Endothelial cell (in vitro differentiated cells): ENCODE results near the gene POLR2H. TPM values are rescaled to one million over a fixed set of nuclear protein-coding genes. Genes with fewer than 3 reads are reported as not detected.

Experiments
- DNase-seq: peaks from one replicate; pipeline ENCODE4 v3.0.0; 2021; ENCODE audit warnings: low spot score
- H3K27ac Mint-ChIP-seq: one replicate; pipeline ENCODE4 v1.8.0; 2021; ENCODE audit warnings: mixed read lengths, inconsistent platforms; ENCODE audit not compliant: unreplicated experiment
- H3K27me3 Mint-ChIP-seq: one replicate; pipeline ENCODE4 v1.8.0; 2021; ENCODE audit warnings: mild to moderate bottlenecking, moderate library complexity, mixed read lengths, inconsistent platforms; ENCODE audit not compliant: unreplicated experiment
- H3K36me3 Mint-ChIP-seq: one replicate; pipeline ENCODE4 v1.8.0; 2021; ENCODE audit warnings: mild to moderate bottlenecking, low read depth, mixed read lengths, inconsistent platforms; ENCODE audit not compliant: unreplicated experiment
- H3K4me1 Mint-ChIP-seq: one replicate; pipeline ENCODE4 v1.8.0; 2021; ENCODE audit warnings: mild to moderate bottlenecking, mixed read lengths, inconsistent platforms; ENCODE audit not compliant: unreplicated experiment
- H3K4me3 Mint-ChIP-seq: one replicate; pipeline ENCODE4 v1.8.0; 2021; ENCODE audit warnings: mild to moderate bottlenecking, mixed read lengths, inconsistent platforms; ENCODE audit not compliant: unreplicated experiment
- H3K9me3 Mint-ChIP-seq: one replicate; pipeline ENCODE4 v1.8.0; 2021; ENCODE audit warnings: mixed read lengths, inconsistent platforms; ENCODE audit not compliant: unreplicated experiment
- total RNA-seq: library from RNA; stranded (reverse); fragmentation: NEBNext Ultra II Directional; extraction: Animal tissue kit (Norgen Biotek cat#: 25700); gene quantifications from one replicate; pipeline ENCODE4 v1.2.1, GENCODE V29; 2021; ENCODE audit not compliant: unreplicated experiment
- TF ChIP-seq, protein P1 (sequence below): fragments of 200-600 bp; sonication (generic); IDR thresholded peaks from one replicate; pipeline ENCODE4 v1.5.0; 2021; ENCODE audit warnings: antibody characterized with exemption; ENCODE audit not compliant: unreplicated experiment

POLR2H gene
- total RNA-seq, 1 donor from 2014 or later: 56.1 TPM

DNA sequence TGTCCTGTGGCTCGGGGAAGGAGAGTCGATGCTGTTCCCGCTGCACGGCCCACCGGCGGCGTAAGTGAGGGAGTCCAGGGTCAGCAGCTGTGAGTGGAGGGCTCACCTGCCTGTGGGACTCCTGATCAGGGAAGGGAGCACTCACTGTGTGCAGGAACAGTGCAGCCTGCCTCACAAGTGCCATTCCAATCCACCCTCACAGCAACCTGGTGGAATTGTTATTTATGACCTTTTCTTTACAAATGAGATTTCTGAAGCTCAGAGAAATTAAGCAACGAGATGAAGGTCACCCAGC, 27.4 kb downstream of the POLR2H start:
- no peak overlapping the region for H3K27ac Mint-ChIP-seq
- DNase-seq: no peak
- H3K4me3 Mint-ChIP-seq: no peak overlapping the region
- no peaks in the 10 kb centered on the region for H3K9me3 Mint-ChIP-seq
- TF ChIP-seq, protein P1, sequence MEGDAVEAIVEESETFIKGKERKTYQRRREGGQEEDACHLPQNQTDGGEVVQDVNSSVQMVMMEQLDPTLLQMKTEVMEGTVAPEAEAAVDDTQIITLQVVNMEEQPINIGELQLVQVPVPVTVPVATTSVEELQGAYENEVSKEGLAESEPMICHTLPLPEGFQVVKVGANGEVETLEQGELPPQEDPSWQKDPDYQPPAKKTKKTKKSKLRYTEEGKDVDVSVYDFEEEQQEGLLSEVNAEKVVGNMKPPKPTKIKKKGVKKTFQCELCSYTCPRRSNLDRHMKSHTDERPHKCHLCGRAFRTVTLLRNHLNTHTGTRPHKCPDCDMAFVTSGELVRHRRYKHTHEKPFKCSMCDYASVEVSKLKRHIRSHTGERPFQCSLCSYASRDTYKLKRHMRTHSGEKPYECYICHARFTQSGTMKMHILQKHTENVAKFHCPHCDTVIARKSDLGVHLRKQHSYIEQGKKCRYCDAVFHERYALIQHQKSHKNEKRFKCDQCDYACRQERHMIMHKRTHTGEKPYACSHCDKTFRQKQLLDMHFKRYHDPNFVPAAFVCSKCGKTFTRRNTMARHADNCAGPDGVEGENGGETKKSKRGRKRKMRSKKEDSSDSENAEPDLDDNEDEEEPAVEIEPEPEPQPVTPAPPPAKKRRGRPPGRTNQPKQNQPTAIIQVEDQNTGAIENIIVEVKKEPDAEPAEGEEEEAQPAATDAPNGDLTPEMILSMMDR: no peak
- no peaks in the 10 kb centered on the region for H3K36me3 Mint-ChIP-seq
- no peaks in the 10 kb centered on the region for H3K4me1 Mint-ChIP-seq
- H3K27me3 Mint-ChIP-seq: peaks cover 19% of the 10 kb centered on the region

DNA sequence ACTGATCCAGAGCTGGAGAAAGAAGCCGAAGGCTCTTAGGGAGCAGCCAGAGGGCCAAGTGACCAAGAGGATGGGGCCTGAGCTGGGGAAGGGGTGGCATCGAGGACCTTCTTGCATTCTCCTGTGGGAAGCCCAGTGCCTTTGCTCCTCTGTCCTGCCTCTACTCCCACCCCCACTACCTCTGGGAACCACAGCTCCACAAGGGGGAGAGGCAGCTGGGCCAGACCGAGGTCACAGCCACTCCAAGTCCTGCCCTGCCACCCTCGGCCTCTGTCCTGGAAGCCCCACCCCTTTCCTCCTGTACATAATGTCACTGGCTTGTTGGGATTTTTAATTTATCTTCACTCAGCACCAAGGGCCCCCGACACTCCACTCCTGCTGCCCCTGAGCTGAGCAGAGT, 27.9 kb downstream of the POLR2H start:
- Mint-ChIP-seq H3K36me3 (no peaks in the 10 kb centered on the region), H3K27me3 (peaks cover 19% of the 10 kb centered on the region), H3K4me3 (no peak overlapping the region), H3K9me3 (no peaks in the 10 kb centered on the region), H3K27ac (no peak overlapping the region), H3K4me1 (no peaks in the 10 kb centered on the region)
- TF ChIP-seq, protein P1: no peak
- DNase-seq: no peak

DNA sequence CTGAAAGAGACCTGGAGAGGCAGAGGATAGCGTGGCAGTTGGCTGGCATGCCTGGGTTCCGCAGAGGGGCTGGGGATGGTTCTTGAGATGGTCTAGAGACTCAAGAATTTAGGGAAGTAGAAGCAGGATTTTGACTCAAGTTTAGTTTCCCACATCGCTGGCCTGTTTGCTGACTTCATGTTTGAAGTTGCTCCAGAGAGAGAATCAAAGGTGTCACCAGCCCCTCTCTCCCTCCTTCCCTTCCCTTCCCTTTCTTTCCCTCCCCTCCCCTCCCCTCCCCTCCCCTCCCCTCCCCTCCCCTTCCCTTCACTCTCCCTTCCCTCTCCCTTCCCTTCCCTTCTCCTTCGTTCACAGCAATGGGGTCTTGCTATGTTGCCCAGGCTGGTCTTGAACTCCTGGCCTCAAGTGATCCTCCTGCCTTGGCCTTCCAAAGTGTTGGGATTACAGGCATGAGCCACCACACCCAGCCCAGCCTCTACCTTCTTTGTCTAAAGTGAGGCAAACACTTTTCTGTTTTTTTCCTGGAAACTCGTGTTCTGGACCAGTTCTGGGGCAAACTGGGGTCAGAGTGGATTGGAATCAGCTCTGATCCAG, 28.5 kb downstream of the POLR2H start:
- no peaks in the 10 kb centered on the region for H3K4me1 Mint-ChIP-seq
- H3K27me3 Mint-ChIP-seq: peaks cover 19% of the 10 kb centered on the region
- no peak overlapping the region for H3K27ac Mint-ChIP-seq
- H3K36me3 Mint-ChIP-seq: no peaks in the 10 kb centered on the region
- H3K4me3 Mint-ChIP-seq: no peak overlapping the region
- DNase-seq: no peak
- TF ChIP-seq, protein P1: no peak
- H3K9me3 Mint-ChIP-seq: no peaks in the 10 kb centered on the region

DNA sequence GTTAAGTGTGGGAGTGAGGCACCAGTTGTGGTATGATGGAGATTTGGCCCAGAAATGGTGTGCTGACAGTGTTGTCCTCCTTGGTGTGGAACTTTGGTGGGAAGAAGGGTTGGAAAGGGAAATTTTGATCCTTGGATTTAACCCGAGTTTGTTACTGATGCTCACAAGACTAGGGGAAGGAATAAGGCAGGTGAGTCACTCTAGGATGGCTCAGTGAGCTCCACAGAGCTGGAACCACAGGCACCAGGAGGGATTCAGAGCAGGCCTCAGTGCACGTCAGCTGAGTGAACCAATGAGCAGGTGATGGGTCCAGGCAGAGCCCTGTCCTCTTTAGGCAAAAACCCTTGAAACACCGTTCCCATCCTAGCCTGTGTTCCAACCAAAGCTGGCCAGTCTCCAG, 29.8 kb downstream of the POLR2H start:
- peaks cover 15% of the 10 kb centered on the region for H3K27me3 Mint-ChIP-seq

DNA sequence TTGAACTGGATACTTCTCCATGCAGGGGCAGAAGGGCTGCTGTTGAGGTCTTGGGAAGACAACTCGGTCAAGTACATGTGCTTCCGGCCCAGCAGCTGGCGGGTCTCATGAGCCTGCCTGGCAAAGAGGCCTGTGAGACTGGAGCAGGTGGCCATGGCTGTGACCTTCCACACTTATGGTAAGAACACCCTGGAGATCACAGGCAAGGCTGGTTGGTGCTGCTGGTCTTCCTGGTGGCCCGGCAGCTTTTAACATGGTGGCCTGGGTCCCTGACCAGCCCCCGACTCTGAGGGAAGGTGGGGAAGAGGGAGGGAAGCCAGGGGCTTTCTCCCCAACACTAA, 33.8 kb downstream of the POLR2H start:
- no peaks in the 10 kb centered on the region for H3K4me1 Mint-ChIP-seq

More for the DNA sequence above, 29.8 kb downstream of the POLR2H start:
- no peak for DNase-seq
- Mint-ChIP-seq H3K27ac (no peak overlapping the region), H3K4me3 (no peak overlapping the region), H3K36me3 (no peaks in the 10 kb centered on the region), H3K9me3 (no peaks in the 10 kb centered on the region), H3K4me1 (no peaks in the 10 kb centered on the region)
- TF ChIP-seq, protein P1: no peak

More for the DNA sequence above, 33.8 kb downstream of the POLR2H start:
- H3K36me3 Mint-ChIP-seq: no peaks in the 10 kb centered on the region
- TF ChIP-seq, protein P1: no peak
- no peaks in the 10 kb centered on the region for H3K9me3 Mint-ChIP-seq
- no peak overlapping the region for H3K27ac Mint-ChIP-seq
- DNase-seq: no peak
- H3K27me3 Mint-ChIP-seq: peaks cover 5% of the 10 kb centered on the region
- H3K4me3 Mint-ChIP-seq: no peak overlapping the region
